Fibroblast of lung (primary cell): ENCODE results near the gene ATP8B2. TPM values are rescaled to one million over a fixed set of nuclear protein-coding genes. Genes with fewer than 3 reads are reported as not detected.
A peak's percentile ranks its signal among the peaks of the same experiment; 100 is the strongest.
"Not testable (repeated sequence)": the region's sequence is repeated elsewhere in the genome, so short reads cannot be mapped to it uniquely, and the experiment has no call there.

ENCODE experiments used
- DNase-seq, 2 donors: peaks; one replicate each; pipeline versions ENCODE4 v3.0.0 to v3.0.0-alpha.2; 2010; ENCODE audit warnings: low read depth in 2 of 2
- H2AFZ ChIP-seq: 2 replicates; pipeline ENCODE4 v1.5.1; 2012; ENCODE audit warnings: low read length, control low read depth, inconsistent platforms
- H3K27ac ChIP-seq: 2 replicates; pipeline ENCODE4 v1.5.1; 2011; ENCODE audit warnings: low read length, control low read depth; ENCODE audit not compliant: insufficient read depth
- H3K27me3 ChIP-seq: 2 replicates; pipeline ENCODE4 v1.5.1; 2011; ENCODE audit warnings: mild to moderate bottlenecking, low read length; ENCODE audit not compliant: control insufficient read depth, insufficient read depth
- H3K36me3 ChIP-seq: 2 replicates; pipeline ENCODE4 v1.5.1; 2011; ENCODE audit warnings: low read length; ENCODE audit not compliant: control insufficient read depth, insufficient read depth
- H3K4me1 ChIP-seq: 2 replicates; pipeline ENCODE4 v1.5.1; 2011; ENCODE audit warnings: low read length; ENCODE audit not compliant: control insufficient read depth, insufficient read depth; ENCODE audit errors: extremely low read depth
- H3K4me2 ChIP-seq: 2 replicates; pipeline ENCODE4 v1.5.1; 2011; ENCODE audit warnings: low read length, control low read depth; ENCODE audit not compliant: insufficient read depth; ENCODE audit errors: extremely low read depth
- H3K4me3 ChIP-seq, 4 experiments: fragments of 200-600 bp in 1 of 4; sonication (generic) in 1 of 4; replicated peaks in 1 of 4; 2 replicates each; pipeline ENCODE4 v1.5.1; 2011 to 2016; ENCODE audit warnings: low read length in 4 of 4, low read depth in 3 of 4, mild to moderate bottlenecking in 3 of 4, control low read depth in 2 of 4, inconsistent platforms in 1 of 4, mixed read lengths in 1 of 4; ENCODE audit not compliant: insufficient read depth in 1 of 4; ENCODE audit errors: control extremely low read depth in 1 of 4
- H3K79me2 ChIP-seq: 2 replicates; pipeline ENCODE4 v1.5.1; 2012; ENCODE audit warnings: mild to moderate bottlenecking, low read length, inconsistent platforms; ENCODE audit not compliant: control insufficient read depth, insufficient read depth
- H3K9ac ChIP-seq: 2 replicates; pipeline ENCODE4 v1.5.1; 2011; ENCODE audit warnings: mild to moderate bottlenecking, low read length, control low read depth; ENCODE audit not compliant: insufficient read depth
- H3K9me3 ChIP-seq: 2 replicates; pipeline ENCODE4 v1.5.1; 2012; ENCODE audit warnings: low read depth, low read length; ENCODE audit not compliant: control insufficient read depth, insufficient read depth
- H4K20me1 ChIP-seq: 2 replicates; pipeline ENCODE4 v1.5.1; 2011; ENCODE audit warnings: low read length; ENCODE audit not compliant: control insufficient read depth, insufficient read depth; ENCODE audit errors: extremely low read depth
- CTCF ChIP-seq, 2 donors: IDR thresholded peaks in 1 of 2; conservative IDR thresholded peaks in 1 of 2; 1 replicate in 1 of 2; 2 replicates in 1 of 2; pipeline ENCODE4 v1.5.1; 2011 to 2012; ENCODE audit warnings: low read length in 2 of 2, control low read depth in 1 of 2, inconsistent platforms in 1 of 2, low read depth in 1 of 2, mild to moderate bottlenecking in 1 of 2
- EZH2 ChIP-seq: IDR thresholded peaks from 2 replicates; pipeline ENCODE4 v1.5.1; 2012; ENCODE audit warnings: low read length, control low read depth, mild to moderate bottlenecking; ENCODE audit errors: missing control alignments
- polyA plus RNA-seq, 2 donors: library from polyadenylated mRNA; depleted of rRNA in 1 of 2; stranded (reverse) in 1 of 2; unstranded in 1 of 2; fragments of >200 nt; gene quantifications; 2 replicates each; pipeline ENCODE4 v1.2.1, GENCODE V29; 2011 to 2012; ENCODE audit warnings: missing spikeins in 1 of 2
- total RNA-seq: library from RNA; depleted of rRNA; stranded (reverse); fragments of >200 nt; gene quantifications from 2 replicates; pipeline ENCODE4 v1.2.1, GENCODE V29; 2014

The ATP8B2 gene
- total and polyA plus RNA-seq, 2 donors (not counting 1 experiment from before 2014, with no cell fraction given) = 101 to 205 TPM

DNA sequence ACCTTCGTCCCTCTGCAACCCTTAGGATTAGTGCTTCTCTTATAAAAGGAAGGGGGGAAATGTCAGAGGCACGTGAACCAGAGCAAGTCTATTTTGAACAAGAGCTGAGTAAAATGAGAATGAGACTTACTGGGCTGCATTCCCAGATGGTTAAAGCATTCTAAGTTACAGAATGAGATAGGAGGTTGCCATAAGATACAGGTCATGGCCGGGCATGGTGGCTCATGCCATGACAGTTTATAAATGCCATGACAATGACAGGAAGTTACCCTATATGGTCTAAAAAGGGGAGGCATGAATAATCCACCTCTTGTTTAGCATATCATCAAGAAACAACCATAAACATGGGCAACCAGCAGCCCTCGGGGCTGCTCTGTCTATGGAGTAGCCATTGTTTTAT, 6.9 kb upstream of the ATP8B2 start:
- H2AFZ ChIP-seq = no peak overlapping the region
- H3K79me2 ChIP-seq = no peaks in the 10 kb centered on the region
- no peak overlapping the region for H3K4me2 ChIP-seq
- no peak overlapping the region for H3K27ac ChIP-seq
- no peak for DNase-seq
- H3K9me3 ChIP-seq = no peaks in the 10 kb centered on the region
- H4K20me1 ChIP-seq = no peaks in the 10 kb centered on the region
- H3K36me3 ChIP-seq = no peaks in the 10 kb centered on the region
- peaks cover 7% of the 10 kb centered on the region for H3K27me3 ChIP-seq
- no peak overlapping the region for H3K4me3 ChIP-seq
- no peak overlapping the region for H3K9ac ChIP-seq
- no peaks in the 10 kb centered on the region for H3K4me1 ChIP-seq
- no peak for TF ChIP-seq EZH2
- TF ChIP-seq CTCF (conservative IDR thresholded peaks at IDR 0.05 in 1 of 2, IDR thresholded peaks at IDR 0.05 in 1 of 2; ENCODE audit: low read depth in 1 of 2, low read length in 2 of 2) = no peak

- Histone ChIP-seq H2AFZ (no peak within 1 kb of the TSS), H3K4me1 (peaks cover 2% of the 10 kb centered on the region), H3K27ac (no peak within 1 kb of the TSS), H3K4me3 (no peak within 1 kb of the TSS), H4K20me1 (no peaks in the 10 kb centered on the region), H3K9ac (no peak within 1 kb of the TSS), H3K4me2 (no peak within 1 kb of the TSS), H3K79me2 (peaks cover 3% of the 10 kb centered on the region), H3K36me3 (no peaks in the 10 kb centered on the region), H3K27me3 (peaks cover 7% of the 10 kb centered on the region), H3K9me3 (no peaks in the 10 kb centered on the region)
- peak in 1 of 2 donors; percentile 38 for DNase-seq
- TF ChIP-seq CTCF (conservative IDR thresholded peaks at IDR 0.05 in 1 of 2, IDR thresholded peaks at IDR 0.05 in 1 of 2; ENCODE audit: low read depth in 1 of 2, low read length in 2 of 2) (no peak), EZH2 (no peak)
Measured at GRCh38 chr1:154320882-154321608, 4.3 kb upstream of the ATP8B2 start, which contains the start of gene AQP10. Gene AQP10 (plus strand): TSS chr1:154321093. CDS start chr1:154321156, 63 bp downstream.

DNA sequence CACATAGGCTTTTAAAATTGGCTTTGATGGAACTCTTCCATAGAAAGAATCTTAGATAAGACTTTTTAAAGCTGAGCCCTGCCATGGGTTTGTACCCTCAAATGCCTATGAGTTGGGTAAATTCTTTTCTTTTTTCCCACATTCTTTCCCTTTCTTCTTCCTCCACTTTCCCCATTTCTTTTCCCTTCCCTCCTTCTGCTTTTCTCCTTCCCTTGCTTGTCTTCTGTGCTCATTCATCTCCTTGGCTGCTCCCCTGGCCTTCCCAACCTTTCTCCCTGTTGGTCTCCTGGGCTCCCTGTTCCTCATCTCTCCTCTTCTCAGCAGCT, 3.8 kb upstream of the ATP8B2 start:
- not testable (repeated sequence) for H3K4me2 ChIP-seq, H3K36me3 ChIP-seq, DNase-seq, H3K9ac ChIP-seq, H4K20me1 ChIP-seq, H3K27me3 ChIP-seq, H3K27ac ChIP-seq, H3K9me3 ChIP-seq, H3K4me1 ChIP-seq, H3K79me2 ChIP-seq, H3K4me3 ChIP-seq, H2AFZ ChIP-seq
